T-helper 2 cell treated with Interferon-gamma antibody and Interleukin-4, amounts not matched to agents 100 ng/mL and 5 ng/mL, for 36 hours (primary cell): ENCODE measurements around the gene MIPOL1. TPM values are rescaled to one million over a fixed set of nuclear protein-coding genes. Genes with fewer than 3 reads are reported as not detected.
"Not testable (repeated sequence)": the region's sequence is repeated elsewhere in the genome, so short reads cannot be mapped to it uniquely, and the experiment has no call there.

Experiments
- intact Hi-C: fragments of 100-400 bp; cut with micrococcal nuclease; formaldehyde crosslinking; loops from one replicate; pipeline ENCODE4 v1.15.1; 2023
- total RNA-seq: library from RNA; stranded (reverse); gene quantifications from 2 replicates; pipeline ENCODE4 v1.2.3, GENCODE V29; 2022

Gene MIPOL1
- total RNA-seq, 1 donor from 2014 or later: not detected

DNA sequence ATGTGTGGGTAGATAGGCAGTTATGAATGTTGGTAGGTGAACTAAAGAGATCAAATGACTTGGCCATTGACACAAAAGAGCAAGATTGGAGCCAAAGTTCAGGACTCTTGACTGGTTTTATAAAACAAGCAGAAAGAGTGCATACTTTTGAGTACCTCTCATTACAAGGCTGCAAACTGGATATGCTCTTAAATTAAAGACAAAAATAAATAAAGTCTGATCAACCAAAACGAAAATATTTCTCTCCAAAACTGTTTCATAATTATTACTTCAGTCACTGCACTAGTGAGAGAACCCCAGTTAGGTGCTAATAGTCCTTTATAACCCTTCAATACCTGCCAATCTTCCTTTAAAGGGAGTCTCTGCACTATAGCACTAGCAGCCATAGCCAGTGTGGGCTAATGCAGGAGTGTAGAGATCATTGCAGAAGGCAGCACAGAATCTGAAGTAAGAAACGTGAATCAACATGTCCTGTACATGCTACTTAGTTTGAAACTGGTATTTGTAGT is 250.2 kb downstream of the MIPOL1 start:
- intact Hi-C loops: no loop called here

DNA sequence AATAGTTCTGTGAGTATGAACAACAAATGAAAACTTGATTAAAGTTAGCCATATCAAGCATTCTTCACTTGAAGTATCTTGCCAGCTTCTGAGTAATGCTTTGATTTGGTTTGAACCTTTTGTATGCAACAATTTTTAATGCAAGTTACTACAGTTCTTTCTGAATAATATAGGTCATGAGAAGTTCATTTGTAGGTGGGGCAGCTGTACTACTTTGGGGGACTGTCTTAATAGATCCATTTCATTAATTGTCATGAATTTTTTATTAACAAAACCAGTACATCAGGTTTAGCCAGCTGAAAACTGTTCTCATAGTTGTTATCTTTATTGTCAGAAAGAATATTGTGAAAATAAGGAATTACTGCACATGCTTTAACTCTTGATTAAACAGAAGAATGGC is 254.6 kb downstream of the MIPOL1 start:
- intact Hi-C loops: no loop called here

DNA sequence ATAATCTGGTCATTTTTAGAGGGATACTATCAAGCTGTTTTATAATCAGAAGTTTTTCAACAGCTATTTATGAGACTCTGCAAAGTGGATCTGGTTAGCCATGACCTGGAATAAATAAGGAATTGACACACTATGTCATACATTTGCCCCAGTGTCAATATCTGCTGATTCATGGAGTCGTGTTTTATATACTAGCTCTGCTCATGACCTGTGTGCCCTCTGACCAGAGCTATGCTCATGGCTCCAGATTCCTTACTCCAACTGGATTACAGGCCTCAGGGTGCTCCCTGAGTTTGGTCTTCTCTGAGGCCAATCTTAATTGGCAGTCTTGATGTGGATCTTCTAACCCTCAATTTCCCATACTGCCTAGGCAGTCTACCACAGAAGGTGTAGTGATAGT is 256.2 kb downstream of the MIPOL1 start:
- intact Hi-C loops: no loop called here

DNA sequence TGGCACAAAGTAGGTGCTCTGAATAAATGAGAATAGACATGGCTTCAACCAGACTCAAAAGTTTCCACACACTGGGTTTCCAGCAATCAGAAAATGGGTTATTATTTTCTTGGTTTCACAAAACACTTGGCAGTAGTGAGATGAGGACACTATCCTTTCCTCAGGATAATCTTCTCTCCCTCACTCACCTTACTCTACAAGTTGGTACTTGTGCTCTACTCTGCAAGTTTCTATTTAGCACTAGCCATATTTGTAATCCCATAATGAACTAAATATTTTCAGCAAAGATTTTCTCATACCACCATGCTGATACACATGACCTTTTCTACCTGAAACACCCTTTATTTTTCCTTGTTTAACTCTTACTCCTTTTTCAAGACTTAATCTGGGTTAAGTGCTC is 259.6 kb downstream of the MIPOL1 start:
- intact Hi-C loops: no loop called here

DNA sequence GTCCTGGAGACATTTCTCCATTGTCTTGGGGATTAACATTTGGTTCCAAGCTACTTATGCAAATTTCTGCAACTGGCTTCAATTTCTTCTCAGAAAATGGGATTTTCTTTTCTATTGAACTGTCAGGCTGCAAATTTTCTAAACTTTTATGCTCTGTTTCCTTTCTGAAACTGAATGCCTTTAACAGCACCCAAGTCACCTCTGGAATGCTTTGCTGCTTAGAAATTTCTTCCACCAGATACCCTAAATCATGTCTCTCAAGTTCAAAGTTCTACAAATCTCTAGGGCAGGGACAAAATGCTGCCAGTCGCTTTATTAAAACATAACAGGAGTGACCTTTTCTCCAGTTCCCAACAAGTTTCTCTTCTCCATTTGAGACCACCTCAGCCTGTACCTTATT is 264.7 kb downstream of the MIPOL1 start:
- intact Hi-C loops: not testable (repeated sequence)

DNA sequence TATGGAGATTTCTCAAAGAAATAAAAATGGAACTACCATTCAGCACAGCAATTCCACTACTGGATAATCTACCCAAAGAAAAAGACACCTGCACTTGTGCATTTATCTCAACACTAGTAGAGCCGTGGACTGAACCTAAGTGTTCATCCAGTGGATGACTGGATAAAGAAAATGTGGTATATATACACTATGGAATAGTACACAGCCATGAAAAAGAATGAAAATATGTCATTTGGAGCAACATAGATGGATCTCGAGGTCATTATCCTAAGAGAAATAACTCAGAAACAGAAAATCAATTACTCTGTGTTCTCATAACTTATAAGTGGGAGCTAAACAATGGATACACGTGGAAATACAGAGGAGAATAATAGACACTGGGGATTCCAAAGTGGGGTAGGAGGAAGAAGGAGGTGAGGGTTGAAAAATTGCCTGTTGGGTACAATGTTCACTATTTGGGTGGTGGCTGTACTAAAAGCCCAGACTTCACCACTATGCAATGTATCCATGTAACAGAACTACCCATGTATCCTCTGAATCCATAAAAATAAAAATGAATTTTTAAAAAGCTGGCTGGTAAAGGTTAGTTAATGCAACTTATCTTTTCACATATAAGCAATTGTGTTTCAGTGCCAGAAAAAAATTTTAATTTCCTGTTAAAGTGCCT is 266.6 kb downstream of the MIPOL1 start:
- intact Hi-C loops: no loop called here

DNA sequence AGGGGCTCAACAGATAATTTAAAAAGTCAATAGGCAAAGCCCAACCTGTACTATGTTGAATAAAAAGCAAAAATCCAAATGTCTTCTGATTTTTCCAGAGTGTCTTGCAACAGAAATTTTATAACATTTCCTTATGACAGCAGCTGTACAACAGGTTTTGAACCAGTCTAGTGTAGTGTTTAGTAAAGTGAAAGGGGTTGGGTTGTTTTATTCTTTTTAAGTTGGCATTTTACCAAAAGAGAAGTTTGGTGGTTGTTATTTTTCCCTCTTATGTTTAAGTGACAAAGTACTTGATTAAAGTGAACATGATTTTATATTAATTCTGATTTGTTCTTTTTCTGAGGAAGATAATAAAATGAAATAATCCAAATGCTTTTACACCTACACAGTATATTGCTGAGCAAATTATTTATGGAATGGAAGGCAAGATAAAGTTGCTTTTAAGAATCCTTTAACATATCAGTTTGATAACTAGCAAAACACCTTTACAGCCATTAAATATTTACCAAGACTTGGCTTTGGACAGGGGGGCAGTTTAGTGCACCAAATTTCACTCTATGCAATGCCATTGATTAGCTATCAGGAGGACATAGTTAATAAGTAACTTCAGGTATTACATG is 268.4 kb downstream of the MIPOL1 start:
- intact Hi-C loops: no loop called here

DNA sequence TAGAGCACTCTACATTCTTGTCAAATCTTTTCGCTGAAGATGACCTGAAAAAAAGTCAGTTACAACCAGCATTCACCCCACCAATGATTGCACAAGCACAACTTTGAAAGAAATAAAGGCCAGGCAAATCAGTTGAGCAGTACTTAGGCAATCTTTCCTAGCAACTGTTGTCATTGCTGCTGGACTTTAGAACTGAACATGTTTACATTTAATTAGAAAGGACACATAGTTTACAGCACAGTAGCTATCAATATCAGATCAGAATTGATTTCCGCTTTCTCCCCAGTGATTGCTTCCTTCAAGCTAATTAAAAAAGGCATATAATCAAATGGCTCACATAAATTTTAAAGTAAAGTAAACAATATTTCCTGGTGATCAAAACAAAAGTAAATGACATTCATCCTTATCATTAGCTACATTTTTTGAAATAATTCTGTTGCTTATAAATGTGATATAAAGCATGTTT is 268.9 kb downstream of the MIPOL1 start:
- intact Hi-C loops: no loop called here

DNA sequence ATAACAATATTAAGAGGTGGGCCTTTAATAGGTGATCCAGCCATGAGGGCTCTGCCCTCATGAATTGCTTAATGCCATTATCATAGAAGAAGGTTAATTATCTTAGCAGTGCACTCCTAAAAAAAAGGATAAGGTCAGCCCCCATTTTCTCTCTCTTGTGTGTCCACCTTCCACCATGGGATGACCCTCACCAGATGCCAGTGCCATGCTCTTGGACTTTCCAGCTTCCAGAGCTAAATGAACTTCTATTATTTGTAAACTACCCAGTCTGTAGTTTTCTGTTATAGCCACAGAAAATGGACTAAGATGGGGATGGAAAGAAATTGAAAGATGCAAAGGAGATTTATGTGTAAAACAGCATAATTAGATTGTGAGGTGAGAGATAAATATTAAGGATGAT is 271.9 kb downstream of the MIPOL1 start:
- intact Hi-C loops: no loop called here

DNA sequence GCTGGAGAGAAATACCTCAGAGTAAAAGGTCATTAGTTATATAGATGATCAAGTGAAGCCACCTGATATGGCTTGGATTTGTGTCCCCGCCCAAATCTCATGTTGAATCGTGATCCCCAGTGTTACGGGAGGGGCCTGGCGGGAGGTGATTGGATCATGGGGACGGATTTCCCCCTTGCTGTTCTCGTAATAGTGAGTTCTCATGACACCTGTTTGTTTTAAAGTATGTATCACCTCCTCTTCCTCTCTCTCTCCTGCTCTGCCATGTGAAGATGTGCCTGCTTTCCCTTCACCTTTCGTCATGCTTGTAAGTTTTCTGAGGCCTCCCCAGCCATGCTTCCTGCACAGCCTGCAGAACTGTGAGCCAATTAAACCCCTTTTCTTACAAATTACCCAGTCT is 272.5 kb downstream of the MIPOL1 start:
- intact Hi-C loops: no loop called here

DNA sequence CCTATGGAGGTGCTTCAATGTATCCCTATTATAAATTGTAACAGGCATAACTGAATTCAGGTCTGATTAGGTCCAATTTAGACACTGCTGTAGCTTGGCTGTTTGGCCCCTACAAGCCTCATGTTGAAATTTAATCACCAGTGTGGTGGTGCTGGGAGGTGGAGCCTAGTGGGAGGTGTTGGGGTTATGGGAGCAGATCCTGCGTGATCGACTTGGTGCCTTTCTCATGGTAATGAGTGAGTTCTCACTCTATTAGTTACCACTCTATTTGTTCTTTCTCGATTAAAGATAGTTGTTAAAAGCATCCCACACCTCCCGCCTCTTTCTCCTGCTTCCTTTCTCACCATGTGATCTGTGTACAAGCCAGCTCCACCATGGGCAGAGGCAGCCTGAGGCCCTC is 275.2 kb downstream of the MIPOL1 start:
- intact Hi-C loops: no loop called here

DNA sequence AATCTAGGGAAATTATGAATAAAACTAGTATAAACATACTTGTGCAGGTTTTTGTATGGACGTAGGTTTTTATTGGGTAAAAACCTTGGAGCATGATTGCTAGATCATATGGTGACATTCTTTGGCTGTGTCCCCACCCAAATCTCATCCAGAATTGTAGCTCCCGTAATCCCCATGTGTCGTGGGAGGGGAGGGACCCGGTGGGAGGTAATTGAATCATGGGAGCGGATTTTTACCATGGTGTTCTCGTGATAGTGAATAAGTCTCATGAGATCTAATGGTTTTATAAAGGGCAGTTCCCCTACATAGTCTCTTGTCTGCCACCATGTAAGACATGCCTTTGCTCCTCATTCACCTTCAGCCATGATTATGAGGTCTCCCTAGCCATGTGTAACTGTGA is 276.5 kb downstream of the MIPOL1 start:
- intact Hi-C loops: no loop called here

DNA sequence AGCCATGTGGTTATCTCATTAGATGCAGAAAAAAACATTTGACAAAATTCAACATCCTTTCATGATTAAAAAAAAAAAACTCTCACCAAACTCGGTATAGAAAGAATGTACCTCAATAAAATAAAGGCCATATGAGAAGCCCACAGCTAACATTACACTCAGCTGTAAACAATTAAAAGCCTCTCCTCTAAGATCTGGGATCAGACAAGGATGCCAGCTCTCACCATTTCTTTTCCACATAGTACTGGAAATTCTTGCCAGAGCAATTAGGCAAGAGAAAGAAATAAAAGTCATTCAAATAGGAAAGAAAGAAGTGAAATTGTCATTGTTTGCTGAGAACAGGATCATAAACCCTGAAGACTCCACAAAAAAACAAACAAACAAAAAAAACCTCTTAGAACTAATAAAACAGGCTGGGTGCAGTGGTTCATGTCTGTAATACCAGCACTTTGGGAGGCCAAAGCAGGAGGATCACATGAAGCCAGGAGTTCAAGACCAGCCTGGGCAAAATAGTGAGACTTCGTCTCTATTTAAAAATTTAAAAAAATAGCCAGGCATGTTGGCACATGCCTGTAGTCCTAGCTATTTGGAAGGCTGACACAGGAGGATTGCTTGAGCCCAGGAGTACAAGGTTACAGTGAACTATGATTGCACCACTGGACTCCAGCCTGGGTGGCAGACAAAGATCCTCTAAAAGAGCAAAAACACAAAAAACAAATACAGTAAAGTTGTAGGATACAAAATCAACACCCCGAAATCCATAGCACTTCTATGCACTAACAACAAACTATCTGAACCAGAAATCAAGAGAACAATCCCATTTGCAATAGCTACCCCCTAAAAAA is 282.9 kb downstream of the MIPOL1 start:
- intact Hi-C loops: no loop called here

DNA sequence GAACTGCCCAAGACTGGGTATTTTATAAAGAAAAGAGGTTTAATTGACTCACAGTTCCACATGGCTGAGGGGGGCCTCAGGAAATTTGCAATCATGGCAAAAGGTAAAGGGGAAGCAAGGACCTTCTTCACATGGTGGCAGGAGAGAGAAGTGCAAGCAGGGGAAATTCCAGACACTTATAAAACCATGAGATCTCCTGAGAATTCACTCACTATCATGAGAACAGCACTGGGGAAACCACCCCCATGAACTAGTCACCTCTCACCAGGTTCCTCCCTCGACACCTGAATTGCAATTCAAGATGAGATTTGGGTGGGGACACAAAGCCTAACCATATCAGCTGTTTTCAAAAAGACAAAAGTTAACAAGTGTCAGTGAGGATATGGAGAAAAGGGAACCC is 284.7 kb downstream of the MIPOL1 start:
- intact Hi-C loops: no loop called here

DNA sequence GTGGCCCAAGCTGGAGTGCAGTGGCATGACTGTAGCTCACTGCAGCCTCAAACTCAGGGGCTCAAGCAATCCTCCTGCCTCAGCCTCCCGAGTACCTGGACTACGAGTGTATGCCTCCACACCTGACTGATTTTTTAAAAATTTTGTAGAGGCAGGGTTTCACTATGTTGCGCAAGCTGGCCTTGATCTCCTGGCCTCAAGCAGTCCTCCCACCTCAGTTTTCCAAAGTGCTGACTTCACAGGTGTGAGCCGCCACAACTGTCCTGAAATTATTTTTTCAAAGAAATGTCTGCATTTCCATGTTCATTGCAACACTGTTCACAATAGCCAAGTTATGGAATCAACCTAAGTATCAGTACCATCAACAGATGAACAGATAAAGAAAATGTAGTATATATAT is 285.9 kb downstream of the MIPOL1 start:
- intact Hi-C loops: no loop called here

DNA sequence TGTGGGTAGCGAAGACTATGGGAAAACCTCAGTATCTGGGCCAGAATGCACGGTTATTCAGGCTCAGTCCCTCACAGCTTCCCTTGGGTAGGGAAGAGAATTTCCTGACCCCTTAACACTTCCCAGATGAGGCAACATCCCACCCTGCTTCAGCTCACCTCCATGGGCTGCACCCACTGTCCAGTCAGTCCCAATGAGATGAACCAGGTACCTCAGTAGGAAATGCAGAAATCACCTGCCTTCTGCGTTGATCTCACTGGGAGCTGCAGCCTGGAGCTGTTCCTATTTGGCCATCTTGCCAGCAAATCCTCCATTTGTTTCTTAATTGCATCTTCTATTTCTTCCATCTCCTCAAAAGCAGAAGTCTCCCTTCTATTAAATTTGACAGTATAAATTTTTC is 292.9 kb downstream of the MIPOL1 start:
- intact Hi-C loops: no loop called here

DNA sequence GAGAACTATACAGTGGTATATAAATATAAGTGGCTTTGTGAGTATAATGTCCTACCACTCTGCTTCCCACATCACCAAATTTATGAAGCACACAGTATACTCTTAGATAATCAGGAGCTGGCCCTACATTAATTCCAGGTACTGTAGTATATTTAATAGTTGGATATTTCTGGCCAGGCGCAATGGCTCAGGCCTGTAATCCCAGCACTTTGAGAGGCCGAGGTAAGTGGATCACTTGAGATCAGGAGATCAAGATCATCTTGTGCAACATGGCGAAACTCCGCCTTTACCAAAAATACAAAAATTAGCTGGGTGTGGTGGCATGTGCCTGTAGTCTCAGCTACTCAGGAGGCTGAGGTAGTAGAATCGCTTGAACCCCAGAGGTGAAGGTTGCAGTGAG is 293.3 kb downstream of the MIPOL1 start:
- intact Hi-C loops: no loop called here

DNA sequence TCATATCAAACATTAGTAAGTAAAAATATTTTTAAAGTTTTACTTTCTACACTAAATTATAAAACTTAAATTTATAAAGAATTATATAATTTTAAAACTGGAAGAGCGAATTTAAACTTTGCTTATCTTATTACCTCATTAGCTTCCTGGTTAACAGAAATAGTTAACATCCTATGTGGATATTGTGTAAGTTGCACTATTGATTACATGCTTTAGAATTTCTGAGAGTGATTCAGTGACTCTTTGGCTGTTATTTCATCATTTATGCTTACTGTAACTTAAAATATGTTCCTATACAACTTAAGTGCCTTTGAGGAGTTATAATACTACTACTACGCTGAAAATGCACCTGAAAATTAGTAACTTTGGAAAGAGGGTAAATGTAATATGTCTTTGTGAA is 295.9 kb downstream of the MIPOL1 start:
- intact Hi-C loops: no loop called here

DNA sequence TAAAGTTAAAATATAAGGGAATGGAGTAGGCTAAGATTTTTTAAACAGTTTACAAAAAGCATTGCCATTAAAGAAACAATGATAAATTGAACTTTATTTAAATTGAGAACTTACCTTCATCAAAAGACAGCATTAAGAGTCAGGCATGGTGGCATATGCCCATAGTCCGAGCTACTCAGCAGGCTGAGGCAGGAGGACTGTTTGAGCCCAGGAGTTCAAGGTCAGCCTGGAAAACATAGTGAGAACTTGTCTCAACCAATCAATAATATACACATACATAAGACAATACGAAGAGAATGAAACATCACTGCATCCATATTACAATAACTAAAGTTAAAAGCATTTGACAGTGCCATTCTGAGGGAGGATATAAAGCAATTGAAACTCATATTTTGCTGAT is 299.7 kb downstream of the MIPOL1 start:
- intact Hi-C loops: no loop called here

DNA sequence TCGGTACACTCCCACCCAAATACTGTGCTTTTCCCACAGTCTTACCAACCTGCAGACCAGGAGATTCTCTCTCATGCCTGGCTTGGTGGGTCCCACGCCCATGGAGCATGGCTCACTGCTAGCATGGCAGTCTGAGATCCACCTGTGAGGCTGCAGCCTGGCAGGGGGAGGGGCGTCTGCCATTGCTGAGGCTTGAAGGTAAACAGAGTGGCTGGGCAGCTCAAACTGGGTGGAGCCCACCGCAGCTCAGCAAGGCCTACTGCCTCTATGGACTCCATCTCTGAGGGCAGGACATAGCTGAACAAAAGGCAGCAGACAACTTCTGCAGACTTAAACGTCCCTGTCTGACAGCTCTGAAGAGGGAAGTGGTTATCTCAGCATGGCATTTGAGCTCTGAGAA is 304.1 kb downstream of the MIPOL1 start:
- intact Hi-C loops: no loop called here

DNA sequence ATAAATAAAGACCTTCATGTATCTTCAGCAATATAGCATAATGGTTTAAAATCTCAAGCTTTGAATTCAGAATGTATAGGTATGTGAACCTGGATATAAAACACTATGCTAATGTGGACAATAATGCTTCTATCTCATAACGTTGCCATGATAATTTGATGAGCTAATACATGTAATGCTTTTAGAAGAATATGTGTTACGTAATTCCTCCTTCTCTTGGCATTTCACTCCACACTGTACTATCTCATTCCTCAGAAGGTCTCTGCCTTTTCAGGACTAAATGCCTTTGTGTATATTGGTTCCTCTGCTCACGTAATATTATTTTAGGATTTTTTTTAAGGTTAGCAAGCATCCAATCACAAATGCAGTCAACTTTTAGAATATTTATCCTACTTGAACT is 310.8 kb downstream of the MIPOL1 start:
- intact Hi-C loops: no loop called here

DNA sequence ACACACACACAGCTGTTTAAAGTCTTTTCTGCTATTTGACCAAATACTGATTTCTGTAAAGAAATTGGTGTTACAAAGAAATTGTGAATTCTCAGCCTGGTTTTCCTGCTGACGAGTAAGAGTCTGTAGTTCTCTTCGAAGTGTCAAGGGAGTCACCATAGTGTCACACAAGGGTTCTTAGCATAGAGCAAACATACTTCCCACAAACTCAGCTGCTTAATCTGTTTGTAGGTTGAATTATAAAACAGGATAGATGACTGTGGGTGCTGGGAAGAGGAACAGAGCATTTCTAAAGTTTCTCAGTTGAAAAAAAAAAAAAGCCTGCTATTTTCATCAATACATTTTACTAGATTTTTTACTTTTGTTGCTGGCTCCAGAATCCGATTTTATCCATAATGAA is 314.4 kb downstream of the MIPOL1 start:
- intact Hi-C loops: no loop called here
